Parathyroid adenoma (tissue), 2 donors: ENCODE results near the gene BHMT2.

Source experiments
- H2AFZ ChIP-seq: fragments of 300-600 bp; sonication (generic); one replicate; pipeline ENCODE4 v1.7.0; 2017; ENCODE audit warnings: antibody characterized with exemption, mild to moderate bottlenecking
- H3K27ac ChIP-seq: fragments of 300-600 bp; sonication (generic); one replicate; pipeline ENCODE4 v1.7.0; 2017
- H3K27me3 ChIP-seq: fragments of 300-600 bp; sonication (generic); one replicate; pipeline ENCODE4 v1.7.0; 2017; ENCODE audit warnings: low read length; ENCODE audit not compliant: control insufficient read depth, insufficient read depth
- H3K36me3 ChIP-seq: fragments of 300-600 bp; sonication (generic); one replicate; pipeline ENCODE4 v1.7.0; 2017; ENCODE audit warnings: low read length; ENCODE audit not compliant: control insufficient read depth, insufficient read depth
- H3K4me1 ChIP-seq: fragments of 300-600 bp; sonication (generic); one replicate; pipeline ENCODE4 v1.7.0; 2017; ENCODE audit warnings: control low read depth
- H3K4me2 ChIP-seq: fragments of 300-600 bp; sonication (generic); one replicate; pipeline ENCODE4 v1.7.0; 2017; ENCODE audit warnings: low read length
- H3K4me3 ChIP-seq: fragments of 300-600 bp; sonication (generic); one replicate; pipeline ENCODE4 v1.7.0; 2017; ENCODE audit warnings: low read depth, low read length
- H3K79me2 ChIP-seq: fragments of 300-600 bp; sonication (generic); one replicate; pipeline ENCODE4 v1.7.0; 2017; ENCODE audit warnings: control low read depth
- H3K9ac ChIP-seq: fragments of 300-600 bp; sonication (generic); one replicate; pipeline ENCODE4 v1.7.0; 2017; ENCODE audit warnings: mild to moderate bottlenecking
- H3K9me3 ChIP-seq: fragments of 300-600 bp; sonication (generic); one replicate; pipeline ENCODE4 v1.7.0; 2017; ENCODE audit warnings: low read length; ENCODE audit not compliant: control insufficient read depth
- CTCF ChIP-seq: fragments of 300-600 bp; sonication (generic); IDR thresholded peaks from one replicate; pipeline ENCODE4 v1.7.0; 2017; ENCODE audit warnings: antibody characterized with exemption, mild to moderate bottlenecking
- donor health status: primary hyperparathyroidism.

Gene BHMT2

GRCh38 chr5:79032031-79032695 is 37.4 kb upstream of the BHMT2 start:
- H2AFZ ChIP-seq: no peak overlapping the region
- no peaks in the 10 kb centered on the region for H3K4me1 ChIP-seq
- H3K9me3 ChIP-seq: no peaks in the 10 kb centered on the region
- no peaks in the 10 kb centered on the region for H3K79me2 ChIP-seq
- no peak overlapping the region for H3K9ac ChIP-seq
- TF ChIP-seq CTCF: no peak
- no peak overlapping the region for H3K4me3 ChIP-seq
- H3K27ac ChIP-seq: no peak overlapping the region
- H3K4me2 ChIP-seq: no peak overlapping the region
- H3K27me3 ChIP-seq: no peaks in the 10 kb centered on the region
- no peaks in the 10 kb centered on the region for H3K36me3 ChIP-seq

- no peaks in the 10 kb centered on the region for H3K27me3 ChIP-seq
- H2AFZ ChIP-seq: no peak overlapping the region
- H3K79me2 ChIP-seq: no peaks in the 10 kb centered on the region
- TF ChIP-seq CTCF: no peak
- H3K4me3 ChIP-seq: no peak overlapping the region
- H3K4me2 ChIP-seq: no peak overlapping the region
- H3K9me3 ChIP-seq: no peaks in the 10 kb centered on the region
- no peaks in the 10 kb centered on the region for H3K36me3 ChIP-seq
- no peak overlapping the region for H3K9ac ChIP-seq
- H3K27ac ChIP-seq: no peak overlapping the region
- H3K4me1 ChIP-seq: no peaks in the 10 kb centered on the region
Observed at GRCh38 chr5:79032782-79033181, 36.8 kb upstream of the BHMT2 start.

GRCh38 chr5:79035237-79035636 is 34.3 kb upstream of the BHMT2 start:
- Histone ChIP-seq H2AFZ (no peak overlapping the region), H3K9ac (no peak overlapping the region), H3K27me3 (no peaks in the 10 kb centered on the region), H3K4me3 (no peak overlapping the region), H3K4me1 (no peaks in the 10 kb centered on the region), H3K27ac (no peak overlapping the region), H3K4me2 (no peak overlapping the region), H3K36me3 (no peaks in the 10 kb centered on the region), H3K9me3 (no peaks in the 10 kb centered on the region), H3K79me2 (no peaks in the 10 kb centered on the region)
- no peak for TF ChIP-seq CTCF

GRCh38 chr5:79036769-79037168 is 32.8 kb upstream of the BHMT2 start:
- H3K27me3 ChIP-seq: no peaks in the 10 kb centered on the region
- no peaks in the 10 kb centered on the region for H3K79me2 ChIP-seq
- H3K36me3 ChIP-seq: no peaks in the 10 kb centered on the region
- TF ChIP-seq CTCF: no peak
- no peak overlapping the region for H3K27ac ChIP-seq
- H3K4me1 ChIP-seq: no peaks in the 10 kb centered on the region
- H3K4me3 ChIP-seq: no peak overlapping the region
- no peak overlapping the region for H3K4me2 ChIP-seq
- H2AFZ ChIP-seq: no peak overlapping the region
- H3K9ac ChIP-seq: no peak overlapping the region
- no peaks in the 10 kb centered on the region for H3K9me3 ChIP-seq

GRCh38 chr5:79042188-79042587 is 27.4 kb upstream of the BHMT2 start:
- H3K36me3 ChIP-seq: no peaks in the 10 kb centered on the region
- no peak overlapping the region for H3K27ac ChIP-seq
- no peak overlapping the region for H2AFZ ChIP-seq
- no peaks in the 10 kb centered on the region for H3K9me3 ChIP-seq
- no peak overlapping the region for H3K4me2 ChIP-seq
- H3K4me3 ChIP-seq: no peak overlapping the region
- no peaks in the 10 kb centered on the region for H3K27me3 ChIP-seq
- no peak overlapping the region for H3K9ac ChIP-seq
- no peaks in the 10 kb centered on the region for H3K79me2 ChIP-seq
- TF ChIP-seq CTCF: no peak
- H3K4me1 ChIP-seq: no peaks in the 10 kb centered on the region
